Measurements from ENCODE around the gene RNF180. TPM values are rescaled to one million over a fixed set of nuclear protein-coding genes. Genes with fewer than 3 reads are reported as not detected.

The RNF180 gene
- total RNA-seq, 2 donors from 2014 or later = 5.3 to 8.0 TPM

DNA sequence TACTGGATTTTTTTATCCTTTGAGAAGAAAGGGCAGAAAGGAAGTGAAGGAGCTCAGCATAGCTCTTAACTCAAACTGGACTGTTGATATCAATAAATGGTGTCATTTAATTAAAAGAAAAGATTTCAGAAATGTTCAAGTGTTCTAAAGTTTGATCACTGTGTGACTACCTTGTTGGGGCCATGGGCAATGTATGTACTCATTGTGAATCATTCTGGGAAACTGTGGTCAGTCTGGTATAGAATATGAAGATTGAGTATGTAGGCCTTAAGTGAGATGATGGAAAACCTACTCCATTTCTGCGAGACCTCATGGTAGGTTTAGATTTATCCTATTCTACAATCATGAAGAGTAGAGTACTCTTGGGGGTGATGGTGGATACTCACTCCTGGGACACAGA lies 175.7 kb downstream of the RNF180 start:
- DNase-seq = no peak
- no peak overlapping the region for H3K27ac ChIP-seq (ENCODE audit: low read depth, low read length)
- H3K27me3 ChIP-seq (ENCODE audit: control insufficient read depth, insufficient read depth, low read length, poor library complexity, severe bottlenecking) = no peaks in the 10 kb centered on the region
- Mint-ChIP-seq H3K27ac (no peak overlapping the region), H3K36me3 (ENCODE audit: low read depth) (no peaks in the 10 kb centered on the region), H3K27me3 (ENCODE audit: insufficient read depth) (no peaks in the 10 kb centered on the region), H3K4me1 (no peaks in the 10 kb centered on the region), H3K4me3 (no peak overlapping the region), H3K9me3 (no peaks in the 10 kb centered on the region)
- no peaks in the 10 kb centered on the region for H3K4me1 ChIP-seq (ENCODE audit: control insufficient read depth, insufficient read depth, low read length)
- no peak overlapping the region for H3K9ac ChIP-seq (ENCODE audit: extremely low read depth, low read length, poor library complexity, severe bottlenecking)
- TF ChIP-seq CTCF (conservative IDR thresholded peaks at IDR 0.05) = no peak
- H3K9me3 ChIP-seq (ENCODE audit: control insufficient read depth, low read length) = no peaks in the 10 kb centered on the region
- no peaks in the 10 kb centered on the region for H3K36me3 ChIP-seq (ENCODE audit: control insufficient read depth, insufficient read depth, low read length)
- no peak overlapping the region for H3K4me3 ChIP-seq (ENCODE audit: low read length)
- WGBS, 2 experiments (ENCODE audit: insufficient coverage in 1 of 2, insufficient read length in 1 of 2) = 100% methylated on average over 1 of the region's 1 CpG; no CpG with 5 or more reads in 1 of the 2 experiments

GRCh38 chr5:64344501-64344900 lies 178.9 kb downstream of the RNF180 start:
- no peak for TF ChIP-seq CTCF (conservative IDR thresholded peaks at IDR 0.05)
- Histone ChIP-seq H3K9ac (ENCODE audit: extremely low read depth, low read length, poor library complexity, severe bottlenecking) (no peak overlapping the region), H3K27me3 (ENCODE audit: control insufficient read depth, insufficient read depth, low read length, poor library complexity, severe bottlenecking) (no peaks in the 10 kb centered on the region), H3K36me3 (ENCODE audit: control insufficient read depth, insufficient read depth, low read length) (no peaks in the 10 kb centered on the region), H3K27ac (ENCODE audit: low read depth, low read length) (no peak overlapping the region), H3K4me3 (ENCODE audit: low read length) (no peak overlapping the region), H3K9me3 (ENCODE audit: control insufficient read depth, low read length) (no peaks in the 10 kb centered on the region), H3K4me1 (ENCODE audit: control insufficient read depth, insufficient read depth, low read length) (no peaks in the 10 kb centered on the region)
- H3K36me3 Mint-ChIP-seq (ENCODE audit: low read depth) = no peaks in the 10 kb centered on the region
- WGBS, 2 experiments (ENCODE audit: insufficient coverage in 1 of 2, insufficient read length in 1 of 2) = 100% methylated on average over 1 of the region's 1 CpG
- no peak overlapping the region for H3K27ac Mint-ChIP-seq
- H3K9me3 Mint-ChIP-seq = no peaks in the 10 kb centered on the region
- H3K27me3 Mint-ChIP-seq (ENCODE audit: insufficient read depth) = no peaks in the 10 kb centered on the region
- H3K4me3 Mint-ChIP-seq = no peak overlapping the region
- DNase-seq = no peak
- no peaks in the 10 kb centered on the region for H3K4me1 Mint-ChIP-seq

DNA sequence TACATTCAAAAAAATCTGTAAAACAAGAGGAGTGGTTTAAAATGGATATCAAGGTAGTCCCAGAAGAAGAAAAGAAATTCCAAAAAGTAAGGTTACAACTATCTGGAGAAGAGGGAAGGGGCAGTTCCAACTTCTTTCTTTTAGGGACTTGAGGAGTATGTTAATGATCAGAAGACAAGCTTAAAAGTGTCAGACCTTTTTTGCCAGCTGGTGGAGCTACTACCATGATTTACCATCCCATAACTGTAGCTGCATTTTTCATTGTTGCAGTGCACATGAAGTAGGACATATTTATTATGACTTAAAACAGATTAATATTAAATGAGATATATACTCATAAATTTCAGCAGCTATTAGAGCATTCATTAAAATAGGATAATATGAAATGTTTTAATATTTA lies 181.7 kb downstream of the RNF180 start:
- no peaks in the 10 kb centered on the region for H3K4me1 Mint-ChIP-seq
- Histone ChIP-seq H3K4me3 (ENCODE audit: low read length) (no peak overlapping the region), H3K27ac (ENCODE audit: low read depth, low read length) (no peak overlapping the region), H3K4me1 (ENCODE audit: control insufficient read depth, insufficient read depth, low read length) (no peaks in the 10 kb centered on the region), H3K36me3 (ENCODE audit: control insufficient read depth, insufficient read depth, low read length) (no peaks in the 10 kb centered on the region), H3K9ac (ENCODE audit: extremely low read depth, low read length, poor library complexity, severe bottlenecking) (no peak overlapping the region), H3K27me3 (ENCODE audit: control insufficient read depth, insufficient read depth, low read length, poor library complexity, severe bottlenecking) (no peaks in the 10 kb centered on the region), H3K9me3 (ENCODE audit: control insufficient read depth, low read length) (no peaks in the 10 kb centered on the region)
- no peak for DNase-seq
- H3K9me3 Mint-ChIP-seq = peaks cover 5% of the 10 kb centered on the region
- H3K36me3 Mint-ChIP-seq (ENCODE audit: low read depth) = no peaks in the 10 kb centered on the region
- H3K27ac Mint-ChIP-seq = no peak overlapping the region
- peak; percentile 54 for TF ChIP-seq CTCF (conservative IDR thresholded peaks at IDR 0.05)
- H3K4me3 Mint-ChIP-seq = no peak overlapping the region
- peaks cover 2% of the 10 kb centered on the region for H3K27me3 Mint-ChIP-seq (ENCODE audit: insufficient read depth)
